Measurements from ENCODE around the gene GRID1.

DNA sequence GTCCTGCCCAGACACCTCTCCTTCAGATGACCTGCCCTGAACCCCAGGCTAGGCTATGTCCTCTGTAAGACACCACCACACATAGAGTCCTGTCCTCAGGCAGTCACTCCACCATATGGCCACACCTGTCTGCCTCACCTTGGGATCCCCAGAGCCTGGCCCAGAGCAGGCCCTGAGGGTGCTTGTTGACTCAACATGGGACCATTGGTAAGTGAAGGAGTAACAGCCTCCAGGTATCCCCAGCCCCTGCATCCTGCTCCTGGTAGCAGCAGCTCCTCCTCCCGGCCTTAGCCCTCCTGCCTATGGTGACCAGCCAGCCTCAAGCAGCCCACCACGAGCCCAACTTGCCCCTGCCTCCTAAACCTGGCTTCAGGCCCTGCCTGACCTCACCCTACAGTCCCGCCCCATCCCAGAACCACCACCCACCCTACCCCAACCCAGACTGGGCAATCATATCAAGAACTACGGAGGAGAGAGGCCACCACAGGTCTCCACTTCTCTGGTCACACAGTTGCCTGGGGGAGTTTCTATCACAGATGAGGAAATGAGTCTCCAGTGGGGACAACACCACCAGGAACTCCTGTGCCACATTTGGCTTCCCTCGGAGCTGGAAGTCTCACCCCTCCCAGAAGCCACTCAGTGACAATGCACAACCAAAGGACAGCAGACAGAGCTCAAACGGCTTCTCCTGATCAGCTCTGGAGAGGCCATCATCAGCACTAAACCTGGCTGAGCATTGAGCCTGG is 136.6 kb downstream of the GRID1 start:
- no peak for TF ChIP-seq POLR2A (IDR thresholded peaks at IDR 0.05)
- TF ChIP-seq, protein P1, sequence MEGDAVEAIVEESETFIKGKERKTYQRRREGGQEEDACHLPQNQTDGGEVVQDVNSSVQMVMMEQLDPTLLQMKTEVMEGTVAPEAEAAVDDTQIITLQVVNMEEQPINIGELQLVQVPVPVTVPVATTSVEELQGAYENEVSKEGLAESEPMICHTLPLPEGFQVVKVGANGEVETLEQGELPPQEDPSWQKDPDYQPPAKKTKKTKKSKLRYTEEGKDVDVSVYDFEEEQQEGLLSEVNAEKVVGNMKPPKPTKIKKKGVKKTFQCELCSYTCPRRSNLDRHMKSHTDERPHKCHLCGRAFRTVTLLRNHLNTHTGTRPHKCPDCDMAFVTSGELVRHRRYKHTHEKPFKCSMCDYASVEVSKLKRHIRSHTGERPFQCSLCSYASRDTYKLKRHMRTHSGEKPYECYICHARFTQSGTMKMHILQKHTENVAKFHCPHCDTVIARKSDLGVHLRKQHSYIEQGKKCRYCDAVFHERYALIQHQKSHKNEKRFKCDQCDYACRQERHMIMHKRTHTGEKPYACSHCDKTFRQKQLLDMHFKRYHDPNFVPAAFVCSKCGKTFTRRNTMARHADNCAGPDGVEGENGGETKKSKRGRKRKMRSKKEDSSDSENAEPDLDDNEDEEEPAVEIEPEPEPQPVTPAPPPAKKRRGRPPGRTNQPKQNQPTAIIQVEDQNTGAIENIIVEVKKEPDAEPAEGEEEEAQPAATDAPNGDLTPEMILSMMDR (IDR thresholded peaks at IDR 0.05): no peak

Measured in thyroid gland (tissue), 4 donors.